Brain microvascular endothelial cell (primary cell): ENCODE measurements around the gene NOC4L.

Experiments used
- DNase-seq: peaks from one replicate; pipeline ENCODE4 v3.0.0-alpha.2; 2020
- H3K27ac ChIP-seq: fragments of 250-450 bp; sonication (Bioruptor Pico); 2 replicates; pipeline ENCODE4 v1.5.1; 2020; ENCODE audit warnings: mild to moderate bottlenecking, moderate library complexity
- H3K27me3 ChIP-seq: fragments of 250-450 bp; sonication (Bioruptor Pico); replicated peaks from 2 replicates; pipeline ENCODE4 v1.5.1; 2020; ENCODE audit warnings: mild to moderate bottlenecking
- H3K36me3 ChIP-seq: fragments of 250-450 bp; sonication (Bioruptor Pico); replicated peaks from 2 replicates; pipeline ENCODE4 v1.5.1; 2020; ENCODE audit warnings: mild to moderate bottlenecking
- H3K4me3 ChIP-seq: 2 replicates; pipeline ENCODE4 v1.5.1; 2011; ENCODE audit warnings: low read depth, mild to moderate bottlenecking, control low read depth, low read length, moderate library complexity
- CTCF ChIP-seq: IDR thresholded peaks from 2 replicates; pipeline ENCODE4 v1.5.1; 2011; ENCODE audit warnings: low read depth, mild to moderate bottlenecking, moderate library complexity, low read length, control low read depth, inconsistent platforms; ENCODE audit errors: missing control alignments
- in situ Hi-C: cut with HindIII; loops from 2 replicates; pipeline ENCODE4 v1.10.0; 2017; ENCODE audit warnings: low sequenced_read_pairs, low pct_ligation_motif_present

The NOC4L gene

GRCh38 chr12:132140501-132140900, 3.8 kb upstream of the NOC4L start:
- Histone ChIP-seq H3K36me3 (peaks cover 28% of the 10 kb centered on the region), H3K4me3 (no peak overlapping the region), H3K27me3 (no peaks in the 10 kb centered on the region), H3K27ac (no peak overlapping the region)
- no peak for TF ChIP-seq CTCF
- in situ Hi-C loops, result no loop called here
- DNase-seq, result no peak

GRCh38 chr12:132140918-132141841, 3.1 kb upstream of the NOC4L start:
- TF ChIP-seq CTCF, result no peak
- Histone ChIP-seq H3K27ac (no peak overlapping the region), H3K36me3 (peaks cover 28% of the 10 kb centered on the region), H3K27me3 (no peaks in the 10 kb centered on the region), H3K4me3 (no peak overlapping the region)
- no peak for DNase-seq
- in situ Hi-C loops, result no loop called here

- H3K27ac ChIP-seq, result no peak overlapping the region
- no peak for TF ChIP-seq CTCF
- no peaks in the 10 kb centered on the region for H3K27me3 ChIP-seq
- peaks cover 28% of the 10 kb centered on the region for H3K36me3 ChIP-seq
- in situ Hi-C loops, result no loop called here
- H3K4me3 ChIP-seq, result no peak overlapping the region
- DNase-seq, result no peak
Measured at GRCh38 chr12:132141976-132142678, 2.1 kb upstream of the NOC4L start.

- DNase-seq, result no peak
- no peaks in the 10 kb centered on the region for H3K27me3 ChIP-seq
- H3K4me3 ChIP-seq, result peak overlapping the region; percentile 80
- H3K27ac ChIP-seq, result no peak overlapping the region
- peaks cover 28% of the 10 kb centered on the region for H3K36me3 ChIP-seq
- no peak for TF ChIP-seq CTCF
- in situ Hi-C loops, result no loop called here
Measured at GRCh38 chr12:132142679-132143335, 1.4 kb upstream of the NOC4L start.

GRCh38 chr12:132143336-132144071, 753 bp upstream of the NOC4L start:
- DNase-seq, result no peak
- Histone ChIP-seq H3K27ac (peak overlapping the region; percentile 5), H3K27me3 (no peaks in the 10 kb centered on the region), H3K4me3 (peak overlapping the region; percentile 80), H3K36me3 (peaks cover 28% of the 10 kb centered on the region)
- TF ChIP-seq CTCF, result no peak
- in situ Hi-C loops, result no loop called here
